ENCODE results near the gene MLEC.
"Not testable (repeated sequence)": the region's sequence is repeated elsewhere in the genome, so short reads cannot be mapped to it uniquely, and the experiment has no call there.

Gene MLEC

DNA sequence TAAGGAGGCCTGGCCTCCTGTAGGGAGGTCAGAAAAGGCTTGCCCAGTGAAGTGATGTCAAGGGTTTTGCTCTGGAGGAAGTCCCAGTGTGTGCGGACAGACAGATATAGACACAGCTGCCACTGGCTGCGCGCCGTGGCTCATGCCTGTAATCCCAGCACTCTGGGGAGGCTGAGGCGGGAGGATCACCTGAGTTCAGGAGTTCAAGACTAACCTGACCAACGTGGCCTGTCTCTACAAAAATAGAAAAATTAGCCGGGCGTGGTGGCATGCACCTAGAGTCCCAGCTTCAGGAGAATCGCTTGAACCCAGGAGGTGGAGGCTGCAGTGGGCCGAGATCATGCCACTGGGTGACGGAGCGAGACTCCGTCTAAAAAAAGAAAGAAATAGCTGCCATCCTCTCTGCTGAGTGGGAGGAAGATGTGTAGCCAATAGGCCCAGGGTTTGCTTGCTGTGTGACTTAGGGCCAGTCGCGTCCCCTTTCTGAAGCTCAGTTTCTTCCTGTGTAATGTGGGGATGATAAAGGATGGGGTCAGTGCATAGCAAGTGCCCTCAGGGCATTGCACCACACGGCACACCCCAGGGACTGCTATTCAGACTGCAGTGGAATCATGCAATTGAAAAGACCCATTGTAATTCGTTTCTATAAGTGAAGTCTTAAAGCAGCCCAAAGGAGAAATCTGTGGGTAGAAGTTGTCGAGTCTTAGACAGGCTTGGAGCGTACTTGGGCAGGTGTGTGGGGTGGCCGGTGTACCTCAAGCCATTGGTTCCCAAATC lies 18.7 kb upstream of the MLEC start:
- H3K27me3 ChIP-seq (ENCODE audit: control insufficient read depth, insufficient read depth, low read length), result peaks cover 33% of the 10 kb centered on the region
- no peaks in the 10 kb centered on the region for H3K36me3 ChIP-seq (ENCODE audit: insufficient read depth, low read length)
- no peak overlapping the region for H3K4me2 ChIP-seq (ENCODE audit: low read length)
- H3K4me3 ChIP-seq (ENCODE audit: low read length), result no peak overlapping the region
- no peaks in the 10 kb centered on the region for H3K9me3 ChIP-seq (replicated peaks; ENCODE audit: low read length)
- no peak overlapping the region for H3K9ac ChIP-seq (ENCODE audit: low read depth, low read length)
- H3K4me1 ChIP-seq (ENCODE audit: control insufficient read depth, insufficient read depth, low read length), result peaks cover 2% of the 10 kb centered on the region

DNA sequence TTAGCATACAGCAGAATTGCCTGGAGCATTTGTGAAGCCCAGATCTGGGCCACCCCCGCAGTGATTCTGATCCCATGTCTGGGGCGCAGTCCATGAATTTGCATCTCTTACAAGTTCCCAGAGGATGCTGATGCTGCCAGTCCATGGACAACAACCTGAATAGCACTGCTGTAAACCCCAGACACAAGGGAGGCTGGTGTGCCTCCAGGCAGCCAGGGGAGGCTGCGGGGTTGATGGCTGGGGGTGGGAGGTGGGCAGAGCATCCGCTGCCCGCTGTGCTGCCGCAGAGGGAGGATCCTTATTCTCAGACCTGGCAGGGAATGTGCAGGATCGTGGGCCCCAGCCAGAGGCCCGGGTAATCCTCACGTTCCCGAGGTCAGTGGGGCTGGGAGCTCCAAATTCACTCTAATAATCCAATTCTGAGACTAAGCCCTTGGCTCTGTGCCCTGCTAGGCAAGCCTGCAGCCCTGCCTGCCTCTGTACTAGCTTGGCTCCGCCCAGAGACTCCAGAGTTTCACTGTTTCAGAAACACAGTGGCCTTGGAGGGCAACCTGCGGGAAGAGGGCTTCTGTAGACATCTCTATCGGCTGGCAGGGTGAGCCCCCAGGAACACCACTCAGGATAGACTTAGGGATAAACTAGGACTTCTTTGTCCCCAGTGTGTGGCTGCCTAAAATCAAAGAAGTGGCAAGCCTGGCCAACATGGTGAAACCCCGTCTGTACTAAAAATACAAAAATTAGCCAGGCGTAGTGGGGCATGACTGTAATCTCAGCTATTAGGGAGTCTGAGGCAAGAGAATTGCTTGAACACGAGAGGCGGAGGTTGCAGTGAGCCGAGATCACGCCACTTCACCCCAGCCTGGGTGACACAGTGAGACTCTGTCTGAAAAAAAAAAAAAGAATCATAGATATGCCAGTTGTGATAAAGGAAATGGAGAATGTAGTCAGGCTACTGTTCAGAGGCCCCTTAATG lies 17.8 kb upstream of the MLEC start:
- Histone ChIP-seq H3K9me3 (replicated peaks; ENCODE audit: low read length) (no peaks in the 10 kb centered on the region), H3K9ac (ENCODE audit: low read depth, low read length) (no peak overlapping the region), H3K4me1 (ENCODE audit: control insufficient read depth, insufficient read depth, low read length) (peaks cover 2% of the 10 kb centered on the region), H3K27me3 (ENCODE audit: control insufficient read depth, insufficient read depth, low read length) (peaks cover 27% of the 10 kb centered on the region), H3K36me3 (ENCODE audit: insufficient read depth, low read length) (no peaks in the 10 kb centered on the region), H3K4me3 (ENCODE audit: low read length) (no peak overlapping the region), H3K4me2 (ENCODE audit: low read length) (peak overlapping the region; percentile 62)

DNA sequence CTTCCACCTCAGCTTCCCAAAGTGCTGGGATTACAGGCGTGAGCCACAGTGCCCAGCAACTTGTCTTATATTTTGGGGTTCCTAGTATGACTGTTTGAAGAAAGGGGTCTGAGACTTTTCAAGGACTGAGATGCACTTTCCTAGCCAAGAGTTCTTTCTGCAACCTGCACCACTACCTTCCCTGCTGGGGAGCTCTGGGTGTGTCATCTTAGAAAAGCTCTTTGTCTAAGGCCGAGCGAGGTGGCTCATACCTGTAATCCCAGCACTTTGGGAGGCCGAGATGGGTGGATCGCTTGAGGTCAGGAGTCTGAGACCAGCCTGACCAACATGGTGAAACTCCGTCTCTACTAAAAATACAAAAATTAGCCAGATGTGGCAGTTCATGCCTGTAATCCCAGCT lies 16.7 kb upstream of the MLEC start:
- H3K4me2 ChIP-seq (ENCODE audit: low read length); H3K4me1 ChIP-seq (ENCODE audit: control insufficient read depth, insufficient read depth, low read length); H3K36me3 ChIP-seq (ENCODE audit: insufficient read depth, low read length); H3K4me3 ChIP-seq (ENCODE audit: low read length); H3K9ac ChIP-seq (ENCODE audit: low read depth, low read length); H3K9me3 ChIP-seq (replicated peaks; ENCODE audit: low read length): not testable (repeated sequence)
- peaks cover 26% of the 10 kb centered on the region for H3K27me3 ChIP-seq (ENCODE audit: control insufficient read depth, insufficient read depth, low read length)

DNA sequence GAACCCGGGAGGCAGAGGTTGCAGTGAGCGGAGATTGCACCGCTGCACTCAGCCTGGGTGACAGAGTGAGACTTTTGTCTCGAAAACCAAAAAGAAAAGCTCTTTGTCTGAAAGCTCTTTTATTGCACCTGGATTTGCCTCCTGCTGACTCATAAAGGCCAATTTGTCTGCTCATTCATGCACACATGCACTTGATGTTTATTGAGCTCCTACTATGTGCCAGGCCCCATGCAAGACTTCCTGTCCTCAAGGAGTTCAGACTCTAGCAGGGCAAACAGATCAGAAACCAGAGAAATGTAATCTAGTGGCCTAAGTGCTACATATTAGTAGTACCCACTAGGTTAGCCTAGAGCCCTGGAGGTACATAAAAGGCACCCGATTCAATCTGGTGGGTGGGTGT lies 16.3 kb upstream of the MLEC start:
- Histone ChIP-seq H3K4me3 (ENCODE audit: low read length) (no peak overlapping the region), H3K4me2 (ENCODE audit: low read length) (no peak overlapping the region), H3K4me1 (ENCODE audit: control insufficient read depth, insufficient read depth, low read length) (peaks cover 2% of the 10 kb centered on the region), H3K27me3 (ENCODE audit: control insufficient read depth, insufficient read depth, low read length) (peaks cover 26% of the 10 kb centered on the region), H3K9me3 (replicated peaks; ENCODE audit: low read length) (no peaks in the 10 kb centered on the region), H3K9ac (ENCODE audit: low read depth, low read length) (no peak overlapping the region), H3K36me3 (ENCODE audit: insufficient read depth, low read length) (no peaks in the 10 kb centered on the region)

DNA sequence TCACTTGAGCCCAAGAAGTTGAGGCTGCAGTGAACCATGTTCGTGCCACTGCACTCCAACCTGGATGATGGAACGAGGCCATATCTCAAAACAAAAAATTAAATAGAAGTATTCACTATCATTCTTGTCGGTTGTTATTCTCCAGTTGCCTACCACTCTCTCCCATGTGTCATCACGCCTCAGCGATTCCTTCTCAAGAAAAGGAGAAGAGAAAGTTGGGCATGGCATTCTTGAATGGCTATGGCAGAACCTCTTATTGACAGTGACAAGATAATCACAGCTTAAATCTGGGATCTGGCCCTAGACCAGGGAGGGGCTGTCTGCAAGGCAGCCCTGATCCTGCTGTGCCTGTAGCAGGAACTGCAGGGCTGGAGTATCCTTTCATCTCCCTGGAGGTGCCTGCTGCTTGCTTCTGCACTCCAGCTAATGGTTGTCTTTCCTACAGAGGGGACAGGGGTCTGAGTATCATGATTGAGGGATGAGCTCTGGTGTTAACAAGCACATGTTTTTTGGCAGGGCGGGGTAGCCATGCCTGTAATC lies 12.8 kb upstream of the MLEC start:
- Histone ChIP-seq H3K4me2 (ENCODE audit: low read length) (no peak overlapping the region), H3K9ac (ENCODE audit: low read depth, low read length) (no peak overlapping the region), H3K4me3 (ENCODE audit: low read length) (no peak overlapping the region), H3K4me1 (ENCODE audit: control insufficient read depth, insufficient read depth, low read length) (peaks cover 10% of the 10 kb centered on the region), H3K36me3 (ENCODE audit: insufficient read depth, low read length) (no peaks in the 10 kb centered on the region), H3K9me3 (replicated peaks; ENCODE audit: low read length) (no peaks in the 10 kb centered on the region), H3K27me3 (ENCODE audit: control insufficient read depth, insufficient read depth, low read length) (peaks cover 14% of the 10 kb centered on the region)

DNA sequence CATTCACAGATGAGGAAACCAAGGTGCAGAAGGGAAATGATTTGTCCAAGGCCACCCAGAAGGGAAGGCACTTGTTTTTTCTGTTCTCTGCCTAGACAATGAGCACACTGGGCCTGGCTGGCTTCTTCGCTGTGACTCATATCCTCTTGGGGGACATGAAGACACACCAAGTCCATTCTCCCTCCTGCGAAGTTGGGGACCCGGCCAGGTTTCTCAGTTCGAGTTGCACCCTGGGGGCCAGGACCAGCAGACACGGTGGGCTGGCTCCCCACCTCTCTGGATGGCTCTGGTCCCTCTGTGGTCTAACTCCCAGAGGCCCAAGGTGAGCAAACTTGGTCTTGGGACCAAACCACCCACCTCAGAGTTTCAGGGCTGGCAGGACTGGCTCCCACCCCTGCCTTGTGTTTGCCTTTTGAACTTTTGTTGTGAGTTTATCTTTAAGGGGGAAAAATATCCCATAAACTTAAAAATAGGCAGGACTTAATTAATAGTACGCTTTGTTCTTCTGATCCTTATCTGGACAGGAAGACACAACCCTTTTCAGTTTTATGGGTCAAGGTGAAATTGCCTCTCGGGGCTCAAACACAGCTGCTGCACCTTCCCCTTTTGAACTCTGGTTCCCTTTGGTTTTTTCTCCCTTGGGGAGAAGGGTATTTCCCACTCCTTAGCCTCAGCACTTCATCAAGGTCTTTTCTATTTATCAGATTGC lies 9.0 kb upstream of the MLEC start:
- Histone ChIP-seq H3K4me1 (ENCODE audit: control insufficient read depth, insufficient read depth, low read length) (peaks cover 8% of the 10 kb centered on the region), H3K27me3 (ENCODE audit: control insufficient read depth, insufficient read depth, low read length) (no peaks in the 10 kb centered on the region), H3K4me2 (ENCODE audit: low read length) (no peak overlapping the region), H3K4me3 (ENCODE audit: low read length) (no peak overlapping the region), H3K36me3 (ENCODE audit: insufficient read depth, low read length) (no peaks in the 10 kb centered on the region), H3K9me3 (replicated peaks; ENCODE audit: low read length) (no peaks in the 10 kb centered on the region), H3K9ac (ENCODE audit: low read depth, low read length) (no peak overlapping the region)

DNA sequence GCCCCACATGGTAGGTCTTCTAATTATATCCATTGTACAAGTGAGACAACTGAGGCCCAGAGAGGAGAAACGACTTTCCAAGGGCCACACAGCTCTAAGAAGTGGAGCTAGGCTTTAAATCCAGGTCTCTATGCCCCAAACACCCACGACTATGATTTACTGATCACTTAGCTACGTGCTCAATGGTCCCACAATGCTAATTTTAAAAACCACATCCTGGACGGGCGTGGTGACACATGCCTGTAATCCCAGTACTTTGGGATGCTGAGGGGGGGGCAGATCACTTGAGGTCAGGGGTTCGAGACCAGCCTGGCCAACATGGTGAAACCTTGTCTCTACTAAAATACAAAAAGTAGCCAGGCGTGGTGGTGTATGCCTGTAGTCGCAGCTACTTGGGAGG lies 8.4 kb upstream of the MLEC start:
- Histone ChIP-seq H3K4me3 (ENCODE audit: low read length) (no peak overlapping the region), H3K4me2 (ENCODE audit: low read length) (no peak overlapping the region), H3K9ac (ENCODE audit: low read depth, low read length) (no peak overlapping the region), H3K4me1 (ENCODE audit: control insufficient read depth, insufficient read depth, low read length) (peaks cover 8% of the 10 kb centered on the region), H3K36me3 (ENCODE audit: insufficient read depth, low read length) (no peaks in the 10 kb centered on the region), H3K27me3 (ENCODE audit: control insufficient read depth, insufficient read depth, low read length) (no peaks in the 10 kb centered on the region), H3K9me3 (replicated peaks; ENCODE audit: low read length) (no peaks in the 10 kb centered on the region)

DNA sequence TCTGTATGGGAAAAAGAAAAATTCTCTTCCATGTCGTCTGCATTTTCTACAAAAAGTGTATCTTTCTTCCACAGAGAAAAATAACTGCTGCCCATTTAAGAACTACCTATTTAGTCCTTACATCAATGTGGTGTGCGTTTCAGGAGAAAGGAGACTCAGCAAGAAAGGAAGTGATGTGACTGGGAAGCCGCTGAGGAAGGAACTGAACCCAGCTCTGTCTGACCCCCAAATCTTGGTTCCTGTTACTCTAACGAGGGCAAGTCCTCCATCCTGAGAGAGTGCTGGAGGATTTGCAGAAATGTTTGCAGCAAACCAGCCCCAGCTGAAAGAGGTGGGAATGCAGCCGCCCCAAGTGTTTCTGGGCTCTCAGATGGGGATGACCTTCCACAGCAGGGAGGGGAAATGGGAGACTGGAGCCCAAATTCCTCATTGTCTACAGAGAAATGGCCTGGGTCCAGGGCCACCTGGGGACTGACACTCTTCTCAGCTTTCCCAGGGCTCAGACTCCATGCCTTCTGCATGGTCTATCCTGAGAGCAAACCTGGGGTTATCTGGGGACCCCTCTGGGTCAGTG lies 6.7 kb upstream of the MLEC start:
- H3K4me3 ChIP-seq (ENCODE audit: low read length), result no peak overlapping the region
- no peaks in the 10 kb centered on the region for H3K27me3 ChIP-seq (ENCODE audit: control insufficient read depth, insufficient read depth, low read length)
- no peaks in the 10 kb centered on the region for H3K36me3 ChIP-seq (ENCODE audit: insufficient read depth, low read length)

DNA sequence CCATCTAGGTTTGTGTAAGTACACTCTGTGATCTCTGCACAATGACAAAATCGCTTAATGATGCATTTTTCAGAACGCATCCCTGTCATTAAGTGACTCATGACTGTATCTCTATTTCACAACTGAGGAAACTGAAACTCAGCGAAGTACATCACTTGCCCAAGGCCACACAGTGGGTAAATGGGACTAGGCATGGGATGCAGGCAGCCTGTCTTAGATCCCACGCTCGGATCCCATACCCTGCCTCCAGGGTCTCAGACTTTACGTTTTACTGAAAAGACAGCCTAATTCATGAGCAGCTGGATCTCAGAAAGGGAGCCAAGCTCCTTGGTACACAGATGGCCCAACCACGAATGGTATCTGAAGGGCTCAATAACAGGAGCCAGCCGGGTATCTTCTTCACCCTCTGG lies 2.4 kb upstream of the MLEC start:
- no peak overlapping the region for H3K4me3 ChIP-seq (ENCODE audit: low read length)
- no peaks in the 10 kb centered on the region for H3K36me3 ChIP-seq (ENCODE audit: insufficient read depth, low read length)
- H3K4me2 ChIP-seq (ENCODE audit: low read length), result no peak overlapping the region
- H3K27me3 ChIP-seq (ENCODE audit: control insufficient read depth, insufficient read depth, low read length), result no peaks in the 10 kb centered on the region
- H3K9ac ChIP-seq (ENCODE audit: low read depth, low read length), result no peak overlapping the region
- peaks cover 15% of the 10 kb centered on the region for H3K4me1 ChIP-seq (ENCODE audit: control insufficient read depth, insufficient read depth, low read length)
- H3K9me3 ChIP-seq (replicated peaks; ENCODE audit: low read length), result no peaks in the 10 kb centered on the region

More for the DNA sequence above, 6.7 kb upstream of the MLEC start:
- Histone ChIP-seq H3K4me2 (ENCODE audit: low read length) (no peak overlapping the region), H3K4me1 (ENCODE audit: control insufficient read depth, insufficient read depth, low read length) (peaks cover 8% of the 10 kb centered on the region), H3K9ac (ENCODE audit: low read depth, low read length) (no peak overlapping the region), H3K9me3 (replicated peaks; ENCODE audit: low read length) (no peaks in the 10 kb centered on the region)

DNA sequence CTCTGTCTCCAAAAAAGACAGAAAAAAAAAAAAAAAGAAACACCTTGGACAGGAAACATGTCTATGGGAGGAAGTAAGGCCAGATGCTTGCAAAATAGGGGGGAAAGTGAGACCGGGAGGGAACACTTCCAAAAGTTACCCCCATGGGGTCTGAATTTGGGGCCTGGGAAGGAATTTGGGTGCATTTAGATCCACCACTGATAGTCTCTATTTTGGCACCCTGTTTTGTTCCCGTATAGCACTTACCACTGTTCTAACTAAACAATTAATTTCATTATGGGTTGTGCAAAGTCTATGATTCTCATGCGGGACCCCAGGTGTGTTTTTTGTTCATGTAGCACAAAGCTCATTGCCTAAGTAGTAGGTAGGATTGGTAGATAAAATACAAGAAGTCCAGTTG lies 1.4 kb upstream of the MLEC start:
- peaks cover 18% of the 10 kb centered on the region for H3K4me1 ChIP-seq (ENCODE audit: control insufficient read depth, insufficient read depth, low read length)
- no peaks in the 10 kb centered on the region for H3K27me3 ChIP-seq (ENCODE audit: control insufficient read depth, insufficient read depth, low read length)
- no peak overlapping the region for H3K4me3 ChIP-seq (ENCODE audit: low read length)
- peak overlapping the region; percentile 93 for H3K4me2 ChIP-seq (ENCODE audit: low read length)
- H3K9ac ChIP-seq (ENCODE audit: low read depth, low read length), result no peak overlapping the region
- H3K36me3 ChIP-seq (ENCODE audit: insufficient read depth, low read length), result no peaks in the 10 kb centered on the region
- no peaks in the 10 kb centered on the region for H3K9me3 ChIP-seq (replicated peaks; ENCODE audit: low read length)

All from skeletal muscle satellite cell (primary cell).